Upper lobe of right lung (tissue), 1 donor: ENCODE measurements around the gene EPB41L1. TPM values are rescaled to one million over a fixed set of nuclear protein-coding genes. Genes with fewer than 3 reads are reported as not detected.

Source experiments
- ATAC-seq: fragments of 200-7000 bp; cut with Tn5 transposase; one replicate; pipeline ENCODE4 v1.9.1; 2020; ENCODE audit warnings: mild to moderate bottlenecking, moderate library complexity
- DNase-seq: peaks from one replicate; pipeline ENCODE4 v3.0.0-alpha.2; 2020
- H3K27ac ChIP-seq: fragments of 200-600 bp; one replicate; pipeline ENCODE4 v1.8.0; 2022
- H3K27me3 ChIP-seq: fragments of 200-600 bp; one replicate; pipeline ENCODE4 v1.8.0; 2022; ENCODE audit warnings: mild to moderate bottlenecking
- H3K36me3 ChIP-seq: fragments of 200-600 bp; one replicate; pipeline ENCODE4 v1.8.0; 2022
- H3K4me1 ChIP-seq: fragments of 200-600 bp; one replicate; pipeline ENCODE4 v1.8.0; 2022
- H3K4me3 ChIP-seq: fragments of 200-600 bp; one replicate; pipeline ENCODE4 v1.8.0; 2022; ENCODE audit warnings: mild to moderate bottlenecking
- H3K9me3 ChIP-seq: fragments of 200-600 bp; one replicate; pipeline ENCODE4 v1.8.0; 2022
- intact Hi-C: fragments of 100-400 bp; cut with DNase I; formaldehyde crosslinking; loops from one replicate; pipeline ENCODE4 v1.11.0; 2022
- total RNA-seq: library from RNA; stranded (reverse); fragmentation: NEBNext Ultra II Directional; extraction: Animal tissue kit (Norgen Biotek cat#: 25700); gene quantifications from one replicate; pipeline ENCODE4 v1.2.1, GENCODE V29; 2021
- TF ChIP-seq, protein P1 (sequence below): fragments of 200-600 bp; IDR thresholded peaks from one replicate; pipeline ENCODE4 v1.8.0; 2022; ENCODE audit warnings: antibody characterized with exemption
- donor health status: DM: no; HTN: yes; CAD: no; lungs with severe emphysema.

EPB41L1 gene
- total RNA-seq, 1 donor from 2014 or later: 61.4 TPM

DNA sequence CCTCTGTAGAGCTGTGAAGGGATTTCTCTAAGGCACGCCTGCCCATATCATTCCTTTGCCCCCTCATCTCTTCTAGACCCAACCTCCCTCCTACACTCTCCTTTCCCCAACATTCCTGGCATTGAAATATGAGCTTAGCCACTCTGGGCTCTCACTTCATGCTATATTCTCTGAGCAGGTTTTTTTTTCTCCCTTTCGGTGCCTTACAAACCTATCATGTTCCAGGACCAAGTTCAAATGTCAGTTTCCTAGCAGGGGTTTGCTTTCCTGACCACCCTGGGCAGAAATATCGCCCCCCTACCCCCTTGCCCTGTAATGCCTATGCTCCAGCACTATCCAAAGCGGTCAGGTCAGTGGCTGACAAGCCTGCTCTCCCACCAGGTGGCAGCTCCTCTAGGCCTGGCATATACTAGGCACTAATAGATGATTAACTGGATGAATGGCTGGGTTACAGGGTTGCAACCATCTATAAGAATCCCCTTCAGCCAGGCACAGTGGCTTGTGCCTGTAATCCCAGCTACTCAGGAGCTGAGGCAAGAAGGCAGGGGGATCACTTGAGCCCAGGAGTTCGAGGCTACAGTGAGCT, 56.0 kb downstream of the EPB41L1 start:
- H3K9me3 ChIP-seq: no peaks in the 10 kb centered on the region
- intact Hi-C loops: no loop called here
- no peak overlapping the region for H3K4me3 ChIP-seq
- no peaks in the 10 kb centered on the region for H3K4me1 ChIP-seq
- TF ChIP-seq, protein P1, sequence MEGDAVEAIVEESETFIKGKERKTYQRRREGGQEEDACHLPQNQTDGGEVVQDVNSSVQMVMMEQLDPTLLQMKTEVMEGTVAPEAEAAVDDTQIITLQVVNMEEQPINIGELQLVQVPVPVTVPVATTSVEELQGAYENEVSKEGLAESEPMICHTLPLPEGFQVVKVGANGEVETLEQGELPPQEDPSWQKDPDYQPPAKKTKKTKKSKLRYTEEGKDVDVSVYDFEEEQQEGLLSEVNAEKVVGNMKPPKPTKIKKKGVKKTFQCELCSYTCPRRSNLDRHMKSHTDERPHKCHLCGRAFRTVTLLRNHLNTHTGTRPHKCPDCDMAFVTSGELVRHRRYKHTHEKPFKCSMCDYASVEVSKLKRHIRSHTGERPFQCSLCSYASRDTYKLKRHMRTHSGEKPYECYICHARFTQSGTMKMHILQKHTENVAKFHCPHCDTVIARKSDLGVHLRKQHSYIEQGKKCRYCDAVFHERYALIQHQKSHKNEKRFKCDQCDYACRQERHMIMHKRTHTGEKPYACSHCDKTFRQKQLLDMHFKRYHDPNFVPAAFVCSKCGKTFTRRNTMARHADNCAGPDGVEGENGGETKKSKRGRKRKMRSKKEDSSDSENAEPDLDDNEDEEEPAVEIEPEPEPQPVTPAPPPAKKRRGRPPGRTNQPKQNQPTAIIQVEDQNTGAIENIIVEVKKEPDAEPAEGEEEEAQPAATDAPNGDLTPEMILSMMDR: no peak
- H3K27ac ChIP-seq: no peak overlapping the region
- DNase-seq (no peak), ATAC-seq (no peak)
- no peaks in the 10 kb centered on the region for H3K27me3 ChIP-seq
- H3K36me3 ChIP-seq: peaks cover 45% of the 10 kb centered on the region

DNA sequence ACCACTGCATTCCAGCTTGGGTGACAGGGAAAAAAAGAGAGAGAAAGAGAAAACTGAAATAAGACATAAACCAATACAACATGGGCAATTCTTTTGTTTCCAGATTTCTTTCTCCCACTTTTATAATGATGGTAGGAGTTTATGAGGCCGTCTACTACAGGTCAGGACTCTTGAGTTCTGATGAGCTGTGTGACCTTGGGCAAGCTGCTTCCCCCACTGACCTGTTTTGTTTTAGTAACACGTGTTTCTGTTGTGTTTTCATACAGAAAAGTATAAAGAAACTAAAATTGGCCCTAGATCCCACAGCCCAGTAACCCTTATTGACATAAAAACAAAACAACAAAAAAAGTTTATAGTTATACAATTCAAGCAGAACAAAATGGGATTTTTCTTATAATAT, 58.8 kb downstream of the EPB41L1 start:
- H3K9me3 ChIP-seq: no peaks in the 10 kb centered on the region
- H3K27ac ChIP-seq: no peak overlapping the region
- peaks cover 28% of the 10 kb centered on the region for H3K36me3 ChIP-seq
- H3K27me3 ChIP-seq: no peaks in the 10 kb centered on the region
- H3K4me1 ChIP-seq: no peaks in the 10 kb centered on the region
- TF ChIP-seq, protein P1: no peak
- intact Hi-C loops: no loop called here
- DNase-seq: no peak
- no peak overlapping the region for H3K4me3 ChIP-seq
- ATAC-seq: no peak

DNA sequence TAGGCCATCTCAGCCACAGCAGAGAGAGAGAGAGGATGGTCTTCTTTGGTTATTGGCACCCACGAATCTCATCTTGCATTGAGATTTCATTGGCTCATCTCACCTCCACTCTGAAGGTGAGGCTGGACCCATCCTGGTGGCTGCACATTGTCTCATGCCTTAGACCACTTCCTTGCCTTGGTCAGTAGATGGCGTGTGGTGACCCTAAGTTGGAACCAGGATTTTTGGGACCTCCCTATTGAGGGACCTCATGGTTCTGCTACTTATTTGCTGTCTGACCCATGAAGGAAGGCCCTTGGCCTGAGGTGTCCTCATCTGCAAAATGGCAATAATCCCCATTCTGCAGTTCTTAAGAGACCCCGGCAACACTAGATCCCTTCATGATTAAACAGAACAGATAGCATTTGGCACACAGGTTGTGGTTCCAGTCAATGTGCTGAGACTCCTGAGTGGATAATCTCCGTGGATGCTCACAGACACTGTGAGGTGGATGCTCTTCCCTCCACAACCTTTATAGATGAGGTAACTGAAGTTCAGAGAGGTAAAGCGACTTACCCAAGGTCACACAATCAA, 60.2 kb downstream of the EPB41L1 start:
- H3K4me1 ChIP-seq: no peaks in the 10 kb centered on the region
- DNase-seq (no peak), ATAC-seq (no peak)
- no peak overlapping the region for H3K4me3 ChIP-seq
- H3K27me3 ChIP-seq: no peaks in the 10 kb centered on the region
- no peak overlapping the region for H3K27ac ChIP-seq
- TF ChIP-seq, protein P1: peak; percentile 40
- intact Hi-C loops: no loop called here
- H3K9me3 ChIP-seq: no peaks in the 10 kb centered on the region
- peaks cover 32% of the 10 kb centered on the region for H3K36me3 ChIP-seq

DNA sequence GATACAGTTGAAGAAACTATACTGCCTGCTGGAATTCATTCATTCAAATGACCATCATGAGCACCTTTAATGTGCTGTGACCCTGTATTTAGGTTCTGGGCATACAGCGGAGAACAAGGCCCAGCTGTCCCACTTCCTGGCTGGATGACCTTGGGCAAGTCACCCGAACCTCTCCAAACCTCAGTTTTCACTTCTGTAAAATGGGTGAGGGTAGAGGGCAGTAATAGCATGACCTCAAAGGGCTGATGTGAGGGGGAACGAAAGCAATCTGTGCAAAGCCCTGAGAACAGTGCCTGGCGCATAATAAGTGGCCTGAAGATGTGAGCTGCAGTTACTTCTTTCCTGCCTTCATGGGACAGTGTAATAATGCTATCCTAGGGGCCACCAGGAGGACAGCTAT, 61.2 kb downstream of the EPB41L1 start:
- intact Hi-C loops: no loop called here
- H3K27me3 ChIP-seq: no peaks in the 10 kb centered on the region
- DNase-seq: no peak
- H3K27ac ChIP-seq: no peak overlapping the region
- ATAC-seq: no peak
- no peak overlapping the region for H3K4me3 ChIP-seq
- TF ChIP-seq, protein P1: no peak
- peaks cover 36% of the 10 kb centered on the region for H3K36me3 ChIP-seq
- H3K9me3 ChIP-seq: no peaks in the 10 kb centered on the region
- H3K4me1 ChIP-seq: no peaks in the 10 kb centered on the region

DNA sequence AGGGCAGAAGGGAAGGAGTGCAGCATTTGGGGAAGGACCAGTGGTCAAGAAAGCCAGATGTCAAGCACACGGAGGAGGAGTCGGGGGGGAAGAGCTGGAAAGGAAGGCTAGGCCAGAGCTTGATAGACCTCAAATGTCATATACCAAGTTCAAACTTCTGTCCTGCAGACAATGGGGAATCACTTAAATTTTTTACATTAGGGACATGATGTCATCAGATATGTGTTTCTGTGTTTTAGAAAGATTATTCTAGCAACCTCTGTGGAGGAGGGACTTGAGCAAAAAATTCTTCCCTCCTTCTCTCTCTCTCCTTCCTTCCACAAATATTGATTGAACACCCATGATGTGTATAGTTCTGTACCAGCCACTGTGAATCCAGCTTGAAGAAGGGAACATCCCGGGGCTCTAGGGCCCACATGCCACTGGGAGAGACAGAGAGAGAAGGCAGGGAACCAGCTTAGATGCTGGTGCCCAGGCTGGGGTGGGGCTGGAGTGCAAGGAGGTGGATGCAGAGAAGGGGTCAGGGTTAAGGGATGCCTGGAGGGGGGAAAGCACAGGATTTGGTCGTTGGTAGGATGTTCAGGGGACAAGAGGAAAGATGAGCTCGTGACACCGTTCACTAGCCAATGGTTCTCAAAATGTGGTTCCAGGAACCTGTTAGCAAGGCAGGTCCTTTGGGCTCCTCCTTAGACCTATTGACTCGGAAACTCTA, 61.9 kb downstream of the EPB41L1 start:
- no peaks in the 10 kb centered on the region for H3K27me3 ChIP-seq
- intact Hi-C loops: no loop called here
- TF ChIP-seq, protein P1: no peak
- no peak overlapping the region for H3K4me3 ChIP-seq
- H3K9me3 ChIP-seq: no peaks in the 10 kb centered on the region
- H3K27ac ChIP-seq: no peak overlapping the region
- DNase-seq (no peak), ATAC-seq (no peak)
- H3K4me1 ChIP-seq: no peaks in the 10 kb centered on the region
- peaks cover 36% of the 10 kb centered on the region for H3K36me3 ChIP-seq
